GM23248 (cell line): ENCODE data around the gene ICE1. TPM values are rescaled to one million over a fixed set of nuclear protein-coding genes. Genes with fewer than 3 reads are reported as not detected.

ENCODE experiments used
- DNase-seq: peaks from one replicate; pipeline ENCODE4 v3.0.0-alpha.2; 2015
- H2AFZ ChIP-seq: fragments of 200-600 bp; sonication (generic); 2 replicates; pipeline ENCODE4 v1.6.1; 2016; ENCODE audit warnings: antibody characterized with exemption
- H3F3A ChIP-seq: fragments of 200-600 bp; sonication (generic); 2 replicates; pipeline ENCODE4 v1.6.1; 2016; ENCODE audit warnings: mild to moderate bottlenecking, antibody characterized with exemption, mixed run types; ENCODE audit not compliant: insufficient read depth
- H3K27ac ChIP-seq: fragments of 200-600 bp; sonication (generic); 2 replicates; pipeline ENCODE4 v1.5.1; 2016; ENCODE audit warnings: mild to moderate bottlenecking
- H3K27me3 ChIP-seq: fragments of 200-600 bp; sonication (generic); replicated peaks from 2 replicates; pipeline ENCODE4 v1.6.1; 2016; ENCODE audit warnings: mild to moderate bottlenecking; ENCODE audit not compliant: insufficient read depth
- H3K36me3 ChIP-seq: fragments of 200-600 bp; sonication (generic); 2 replicates; pipeline ENCODE4 v1.6.1; 2016; ENCODE audit warnings: low read depth, mild to moderate bottlenecking
- H3K4me1 ChIP-seq: fragments of 200-600 bp; sonication (generic); 2 replicates; pipeline ENCODE4 v1.6.1; 2016; ENCODE audit warnings: mild to moderate bottlenecking; ENCODE audit not compliant: insufficient read depth
- H3K4me2 ChIP-seq: fragments of 200-600 bp; sonication (generic); one replicate; pipeline ENCODE4 v1.6.1; 2016; ENCODE audit warnings: mild to moderate bottlenecking; ENCODE audit not compliant: unreplicated experiment
- H3K4me3 ChIP-seq: fragments of 200-600 bp; sonication (generic); 2 replicates; pipeline ENCODE4 v1.5.1; 2016; ENCODE audit warnings: mild to moderate bottlenecking
- H3K79me2 ChIP-seq: fragments of 200-600 bp; sonication (generic); 2 replicates; pipeline ENCODE4 v1.6.1; 2016; ENCODE audit warnings: mild to moderate bottlenecking; ENCODE audit not compliant: insufficient read depth
- H3K9ac ChIP-seq: fragments of 200-600 bp; sonication (generic); 2 replicates; pipeline ENCODE4 v1.6.1; 2016; ENCODE audit warnings: mild to moderate bottlenecking
- H3K9me2 ChIP-seq: fragments of 200-600 bp; sonication (generic); 2 replicates; pipeline ENCODE4 v1.6.1; 2016; ENCODE audit warnings: mixed run types, mild to moderate bottlenecking, moderate library complexity; ENCODE audit not compliant: insufficient read depth
- H3K9me3 ChIP-seq: fragments of 200-600 bp; sonication (generic); one replicate; pipeline ENCODE4 v1.6.1; 2017; ENCODE audit warnings: low read depth
- H4K20me1 ChIP-seq: fragments of 200-600 bp; sonication (generic); 2 replicates; pipeline ENCODE4 v1.6.0; 2016; ENCODE audit not compliant: insufficient read depth
- EZH2 ChIP-seq: fragments of 200-600 bp; sonication (generic); IDR thresholded peaks from 2 replicates; pipeline ENCODE4 v1.6.1; 2018; ENCODE audit warnings: antibody characterized with exemption, mild to moderate bottlenecking; ENCODE audit not compliant: insufficient read depth, poor library complexity, severe bottlenecking
- EZH2phosphoT487 ChIP-seq: fragments of 200-600 bp; sonication (generic); IDR thresholded peaks from 2 replicates; pipeline ENCODE4 v1.6.1; 2018; ENCODE audit warnings: antibody characterized with exemption, moderate library complexity, mild to moderate bottlenecking, low read depth; ENCODE audit not compliant: insufficient read depth
- WGBS, 2 experiments: methylation state at CpG; one replicate each; pipeline ENCODE4 v1.1.6; 2015 to 2017; ENCODE audit warnings: low lambda C conversion rate in 2 of 2, low coverage in 1 of 2; ENCODE audit errors: missing lambda C conversion rate in 2 of 2; 5-methylcytosine and 5-hydroxymethylcytosine counted together
- in situ Hi-C: fragments of 300-500 bp; cut with MboI; formaldehyde crosslinking; loops from 2 replicates; pipeline ENCODE4 v1.15.0; 2020
- polyA plus RNA-seq: library from polyadenylated mRNA; unstranded; fragments of >200 nt; fragmentation: Nextera tagmentation; extraction: Ambion mirVana; gene quantifications from 2 replicates; pipeline ENCODE4 v1.2.1, GENCODE V29; 2016
- total RNA-seq: library from RNA; depleted of rRNA; stranded (reverse); fragments of >200 nt; shearing (Covaris generic); gene quantifications from 2 replicates; pipeline ENCODE4 v1.2.3, GENCODE V29; 2014

ICE1 gene
- total and polyA plus RNA-seq, 2 experiments from 2014 or later, result 12.2 to 17.0 TPM

- Histone ChIP-seq H3K4me3 (no peak overlapping the region), H3K79me2 (no peaks in the 10 kb centered on the region), H4K20me1 (no peaks in the 10 kb centered on the region), H3K36me3 (no peaks in the 10 kb centered on the region), H3K4me1 (no peaks in the 10 kb centered on the region), H3K9me3 (no peaks in the 10 kb centered on the region), H3K27ac (no peak overlapping the region), H3K4me2 (no peak overlapping the region), H3K27me3 (no peaks in the 10 kb centered on the region), H3K9ac (no peak overlapping the region), H3K9me2 (no peaks in the 10 kb centered on the region), H2AFZ (no peak overlapping the region), H3F3A (no peaks in the 10 kb centered on the region)
- in situ Hi-C loops, result no loop called here
- no peak for DNase-seq
- TF ChIP-seq EZH2 (no peak), EZH2phosphoT487 (no peak)
- 30 to 39% methylated on average over 8 of the region's 8 CpGs for WGBS, 2 experiments
These were observed 98.6 kb downstream of the ICE1 start for GRCh38 chr5:5521029-5521428.

DNA sequence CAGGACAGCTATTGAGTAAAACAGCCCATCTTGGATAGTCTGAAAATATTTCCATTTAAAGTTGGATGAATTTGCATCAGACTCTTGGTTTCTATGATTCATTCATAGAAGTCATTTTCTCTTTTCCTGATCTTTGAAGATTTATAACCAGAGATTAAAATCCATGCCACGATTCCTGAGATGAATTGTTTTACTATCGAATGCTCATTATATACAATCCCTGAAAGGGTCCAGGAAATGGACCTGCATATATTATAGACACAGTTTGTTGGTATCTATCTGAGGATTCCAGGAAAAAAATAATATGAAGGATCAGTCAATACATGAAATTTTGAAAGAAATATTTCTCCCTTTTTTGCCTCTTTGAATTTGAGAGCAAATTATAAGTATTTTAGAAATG lies 99.0 kb downstream of the ICE1 start:
- H3K4me1 ChIP-seq, result no peaks in the 10 kb centered on the region
- H3K9ac ChIP-seq, result no peak overlapping the region
- in situ Hi-C loops, result no loop called here
- no peak overlapping the region for H3K4me3 ChIP-seq
- no peaks in the 10 kb centered on the region for H4K20me1 ChIP-seq
- no peaks in the 10 kb centered on the region for H3F3A ChIP-seq
- H3K36me3 ChIP-seq, result no peaks in the 10 kb centered on the region
- no peaks in the 10 kb centered on the region for H3K79me2 ChIP-seq
- no peak for DNase-seq
- no peak for TF ChIP-seq EZH2
- TF ChIP-seq EZH2phosphoT487, result no peak
- no peak overlapping the region for H3K4me2 ChIP-seq
- no peaks in the 10 kb centered on the region for H3K27me3 ChIP-seq
- no peaks in the 10 kb centered on the region for H3K9me3 ChIP-seq
- no peak overlapping the region for H3K27ac ChIP-seq
- H3K9me2 ChIP-seq, result no peaks in the 10 kb centered on the region
- H2AFZ ChIP-seq, result no peak overlapping the region
- WGBS, 2 experiments, result 23 to 25% methylated on average over 2 of the region's 2 CpGs

DNA sequence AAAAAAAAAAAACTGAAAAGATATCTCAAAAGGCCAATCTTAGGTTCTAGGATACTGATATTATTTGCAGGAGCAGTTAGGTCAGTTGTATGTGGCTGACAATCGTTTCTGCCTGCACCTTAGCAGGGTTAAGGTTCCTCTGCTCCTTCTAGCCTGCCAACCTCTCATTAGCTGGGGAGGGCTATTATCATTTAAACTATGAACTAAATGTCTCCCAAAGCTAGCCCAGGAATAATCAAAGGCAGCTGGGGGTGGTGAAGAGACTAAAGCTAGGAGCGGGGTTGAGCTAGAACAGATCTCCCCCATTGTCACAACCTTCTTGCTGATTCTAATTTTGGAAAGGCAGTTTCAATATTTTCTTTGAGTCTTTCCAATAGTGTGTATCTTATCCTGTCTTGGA lies 99.9 kb downstream of the ICE1 start:
- Histone ChIP-seq H3K9ac (no peak overlapping the region), H3K9me2 (no peaks in the 10 kb centered on the region), H3K36me3 (no peaks in the 10 kb centered on the region), H3K4me3 (no peak overlapping the region), H3K27me3 (no peaks in the 10 kb centered on the region), H3K27ac (no peak overlapping the region), H3K79me2 (no peaks in the 10 kb centered on the region), H3K9me3 (no peaks in the 10 kb centered on the region), H3K4me1 (no peaks in the 10 kb centered on the region), H3F3A (no peaks in the 10 kb centered on the region), H2AFZ (no peak overlapping the region), H4K20me1 (no peaks in the 10 kb centered on the region), H3K4me2 (no peak overlapping the region)
- TF ChIP-seq EZH2 (no peak), EZH2phosphoT487 (no peak)
- DNase-seq, result no peak
- 10 to 31% methylated on average over 2 of the region's 2 CpGs for WGBS, 2 experiments
- in situ Hi-C loops, result no loop called here

GRCh38 chr5:5523066-5523505 lies 100.6 kb downstream of the ICE1 start:
- Histone ChIP-seq H3K27ac (no peak overlapping the region), H3K4me3 (no peak overlapping the region), H4K20me1 (no peaks in the 10 kb centered on the region), H3K4me2 (no peak overlapping the region), H3K9me3 (no peaks in the 10 kb centered on the region), H3F3A (no peaks in the 10 kb centered on the region), H3K9me2 (no peaks in the 10 kb centered on the region), H2AFZ (peak overlapping the region; percentile 74), H3K79me2 (no peaks in the 10 kb centered on the region), H3K4me1 (no peaks in the 10 kb centered on the region), H3K36me3 (no peaks in the 10 kb centered on the region), H3K9ac (no peak overlapping the region), H3K27me3 (no peaks in the 10 kb centered on the region)
- in situ Hi-C loops, result no loop called here
- TF ChIP-seq EZH2 (no peak), EZH2phosphoT487 (no peak)
- DNase-seq, result peak; percentile 11
- 52 to 53% methylated on average over 6 of the region's 6 CpGs for WGBS, 2 experiments

- Histone ChIP-seq H3K4me1 (no peaks in the 10 kb centered on the region), H3K9me2 (no peaks in the 10 kb centered on the region), H3K4me2 (no peak overlapping the region), H3K9ac (no peak overlapping the region), H2AFZ (0 out of 2 replicates have a peak overlapping the region, but pooled peaks have one; percentile 74), H3K9me3 (no peaks in the 10 kb centered on the region), H4K20me1 (no peaks in the 10 kb centered on the region), H3F3A (no peaks in the 10 kb centered on the region), H3K27ac (no peak overlapping the region), H3K4me3 (no peak overlapping the region), H3K79me2 (no peaks in the 10 kb centered on the region), H3K27me3 (no peaks in the 10 kb centered on the region), H3K36me3 (no peaks in the 10 kb centered on the region)
- in situ Hi-C loops, result no loop called here
- TF ChIP-seq EZH2 (no peak), EZH2phosphoT487 (no peak)
- DNase-seq, result no peak
- 7 to 13% methylated on average over 3 of the region's 3 CpGs for WGBS, 2 experiments
These were observed 101.8 kb downstream of the ICE1 start for GRCh38 chr5:5524327-5524726.
